NCI-H2107 (cell line): ENCODE measurements around the gene GDPD1.
"Not testable (repeated sequence)": the region's sequence is repeated elsewhere in the genome, so short reads cannot be mapped to it uniquely, and the experiment has no call there.

Experiments
- DNase-seq: peaks from one replicate; lab custom pipeline; 2025; lab: John Stamatoyannopoulos, UW

The GDPD1 gene

DNA sequence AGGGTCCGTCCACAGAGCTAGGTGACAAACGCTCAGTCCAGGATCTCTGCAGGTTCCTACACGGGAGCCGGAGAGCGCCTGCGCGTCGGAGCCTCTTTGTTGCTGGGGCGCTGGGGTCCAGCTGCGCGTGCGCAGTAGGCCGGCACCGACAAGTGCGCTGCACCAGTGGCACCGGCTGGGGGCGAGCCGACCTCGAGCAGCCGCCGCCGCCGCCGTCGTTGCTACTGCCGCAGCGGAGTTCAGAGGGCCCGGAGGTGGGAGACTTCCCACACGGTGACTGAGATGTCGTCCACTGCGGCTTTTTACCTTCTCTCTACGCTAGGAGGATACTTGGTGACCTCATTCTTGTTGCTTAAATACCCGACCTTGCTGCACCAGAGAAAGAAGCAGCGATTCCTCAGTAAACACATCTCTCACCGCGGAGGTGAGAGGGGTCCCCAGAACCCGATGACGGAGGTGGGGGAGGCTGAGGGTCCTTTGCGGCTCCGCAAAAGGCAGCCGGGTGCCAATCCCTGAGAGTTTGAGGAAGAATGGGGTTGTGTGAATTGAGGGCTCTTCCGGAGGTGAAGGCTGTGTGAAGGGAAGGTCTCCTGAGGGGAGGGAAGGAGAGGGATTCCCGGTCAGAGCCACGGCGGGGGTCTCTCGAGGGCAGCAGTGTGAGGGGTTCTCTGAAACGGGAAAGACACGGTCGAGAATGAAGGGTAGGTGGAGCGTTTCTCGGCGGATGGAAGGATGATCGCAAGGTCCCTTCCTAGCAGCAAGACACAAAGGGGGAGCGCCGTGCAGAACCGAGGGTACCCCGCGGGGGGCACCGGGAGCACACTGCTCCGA lies at the start of gene GDPD1:
Gene GDPD1, plus strand, starts transcription at position 184 of the 831 bp plus-strand sequence. Its CDS starts 99 bp downstream, at position 283.
- peak; percentile 92 for DNase-seq

DNA sequence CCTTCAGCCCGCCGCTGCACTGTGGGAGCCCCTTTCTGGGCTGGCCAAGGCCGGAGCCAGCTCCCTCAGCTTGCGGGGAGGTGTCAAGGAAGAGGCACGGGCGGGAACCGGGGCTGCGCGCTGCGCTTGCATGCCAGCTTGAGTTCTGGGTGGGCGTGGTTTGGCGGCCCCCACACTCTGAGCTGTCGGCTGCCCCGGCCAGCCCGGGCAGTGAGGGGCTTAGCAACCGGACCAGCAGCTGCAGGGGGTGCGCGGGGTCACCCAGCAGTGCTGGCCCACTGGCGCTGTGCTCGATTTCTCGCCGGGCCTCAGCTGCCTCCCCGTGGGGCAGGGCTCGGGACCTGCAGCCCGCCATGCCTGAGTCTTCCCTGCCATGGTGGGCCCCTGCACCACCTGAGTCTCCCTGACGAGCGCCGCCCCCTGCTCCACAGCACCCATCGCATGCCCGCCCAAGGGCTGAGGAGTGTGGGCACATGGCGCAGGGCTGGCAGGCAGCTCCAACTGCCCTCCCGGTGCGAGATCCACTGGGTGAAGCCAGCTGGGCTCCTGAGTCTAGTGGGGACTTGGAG lies 47.8 kb upstream of the GDPD1 start:
- no peak for DNase-seq

DNA sequence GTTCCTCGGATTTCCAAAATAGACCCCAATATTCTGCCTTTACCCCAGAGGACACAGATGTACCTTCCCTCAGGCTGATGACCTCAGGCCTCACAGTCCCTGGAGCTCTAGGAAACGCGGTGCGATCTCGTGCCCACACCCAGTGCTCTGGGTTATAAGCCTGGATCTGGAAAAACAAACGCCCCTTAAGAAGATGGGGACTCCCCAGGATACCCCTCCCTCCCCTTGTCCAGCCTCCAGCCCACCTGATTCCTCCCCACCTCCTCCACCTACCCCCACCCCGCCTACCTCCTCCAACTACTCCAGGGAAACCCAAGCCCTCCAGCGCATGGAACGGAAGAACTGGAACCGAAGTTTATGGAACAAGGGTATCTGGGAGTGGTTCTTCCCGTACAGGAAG lies 45.6 kb upstream of the GDPD1 start:
- no peak for DNase-seq

GRCh38 chr17:59175076-59175475 lies 45.2 kb upstream of the GDPD1 start:
- no peak for DNase-seq

DNA sequence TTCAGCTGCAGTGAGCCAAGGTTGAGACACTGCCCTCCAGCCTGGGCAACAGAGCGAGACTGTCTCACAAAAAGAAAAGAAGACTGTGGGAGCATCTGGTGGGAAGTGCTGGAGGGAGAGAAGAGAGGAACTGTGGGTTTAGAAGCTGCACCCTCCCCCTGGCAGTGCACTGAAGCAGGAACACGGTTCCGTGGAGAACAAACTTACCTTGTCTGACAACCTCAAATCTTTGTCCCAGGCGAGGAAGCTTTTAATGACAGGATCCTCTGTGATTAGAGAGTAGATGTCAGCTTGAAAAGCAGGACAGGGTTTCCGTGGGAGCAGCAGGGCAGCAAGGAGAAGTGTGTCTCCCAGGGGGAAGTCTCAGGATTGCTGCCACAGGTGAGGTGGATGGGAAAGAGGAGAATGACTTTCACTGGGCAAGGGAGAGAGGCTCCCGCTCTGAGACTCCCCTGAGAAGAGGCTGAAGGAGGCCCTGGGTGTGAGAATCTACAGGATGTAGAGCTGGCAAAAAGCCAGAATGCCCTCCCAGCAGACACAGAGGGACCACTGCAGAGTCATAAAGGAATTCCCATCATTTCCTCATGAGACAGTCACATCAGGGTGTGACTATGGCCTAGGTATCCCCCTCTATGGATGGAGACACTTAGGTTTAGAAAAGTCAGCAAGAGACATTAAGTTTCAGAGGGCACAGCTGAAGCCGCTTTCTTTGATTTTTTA lies 41.9 kb upstream of the GDPD1 start:
- no peak for DNase-seq

GRCh38 chr17:59179601-59180000 lies 40.7 kb upstream of the GDPD1 start:
- not testable (repeated sequence) for DNase-seq

DNA sequence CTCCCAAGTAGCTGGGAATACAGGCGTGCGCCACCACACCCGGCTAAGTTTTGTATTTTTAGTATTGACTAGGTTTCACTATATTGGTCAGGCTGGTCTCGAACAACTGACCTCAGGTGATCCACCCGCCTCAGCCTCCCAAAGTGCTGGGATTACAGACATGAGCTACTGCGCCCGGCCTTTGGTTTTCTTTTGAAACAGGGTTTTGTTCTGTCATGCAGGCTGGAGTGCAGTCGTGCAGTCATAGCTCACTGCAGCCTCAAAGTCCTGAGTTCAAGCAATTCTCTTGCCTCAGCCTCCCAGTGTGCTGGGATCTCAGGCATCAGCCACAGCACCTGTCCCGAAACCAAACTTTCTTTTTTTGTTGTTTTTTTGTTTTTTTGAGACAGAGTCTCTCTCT lies 39.7 kb upstream of the GDPD1 start:
- no peak for DNase-seq

DNA sequence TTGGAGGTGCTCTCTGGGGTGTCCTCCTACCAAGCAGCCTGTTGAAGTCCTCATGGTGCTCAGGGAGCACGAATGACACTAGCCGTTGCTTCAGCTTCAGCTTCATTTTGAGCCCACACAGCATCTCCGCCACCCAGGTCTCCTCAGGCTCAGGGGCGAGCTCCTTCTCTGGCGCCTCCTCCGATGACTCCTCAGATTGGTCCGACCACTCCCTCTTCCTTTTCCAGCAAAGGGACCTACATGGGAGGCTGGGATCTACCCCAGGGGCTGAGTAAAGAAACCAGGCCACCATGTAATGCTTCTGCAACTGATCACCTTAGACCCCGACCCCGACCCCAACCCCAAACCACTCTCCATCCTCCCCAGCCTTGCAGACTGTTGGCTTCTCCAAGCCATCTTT lies 38.8 kb upstream of the GDPD1 start:
- DNase-seq, result no peak

DNA sequence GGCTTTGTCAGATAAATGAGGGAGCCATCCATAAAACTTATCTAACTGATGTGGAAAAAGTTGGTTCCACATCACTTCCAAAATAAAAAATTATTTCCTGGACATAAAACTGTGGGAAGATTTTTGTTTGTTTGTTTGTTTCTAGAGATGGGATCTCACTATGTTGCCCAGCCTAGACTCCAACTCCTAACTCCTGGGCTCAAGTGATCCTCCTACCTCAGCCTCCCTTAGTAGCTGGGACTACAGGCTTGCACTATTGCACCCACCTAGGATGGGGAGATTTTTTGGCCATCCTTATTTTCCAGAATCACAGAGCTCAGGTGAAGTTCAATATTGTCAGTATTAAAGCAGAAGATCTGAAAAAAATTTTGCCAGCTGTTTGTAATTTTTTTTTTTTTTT lies 34.3 kb upstream of the GDPD1 start:
- no peak for DNase-seq

- DNase-seq, result no peak
Observed at GRCh38 chr17:59186850-59187249, 33.5 kb upstream of the GDPD1 start.

- no peak for DNase-seq
Observed at GRCh38 chr17:59190806-59191205, 29.5 kb upstream of the GDPD1 start.

DNA sequence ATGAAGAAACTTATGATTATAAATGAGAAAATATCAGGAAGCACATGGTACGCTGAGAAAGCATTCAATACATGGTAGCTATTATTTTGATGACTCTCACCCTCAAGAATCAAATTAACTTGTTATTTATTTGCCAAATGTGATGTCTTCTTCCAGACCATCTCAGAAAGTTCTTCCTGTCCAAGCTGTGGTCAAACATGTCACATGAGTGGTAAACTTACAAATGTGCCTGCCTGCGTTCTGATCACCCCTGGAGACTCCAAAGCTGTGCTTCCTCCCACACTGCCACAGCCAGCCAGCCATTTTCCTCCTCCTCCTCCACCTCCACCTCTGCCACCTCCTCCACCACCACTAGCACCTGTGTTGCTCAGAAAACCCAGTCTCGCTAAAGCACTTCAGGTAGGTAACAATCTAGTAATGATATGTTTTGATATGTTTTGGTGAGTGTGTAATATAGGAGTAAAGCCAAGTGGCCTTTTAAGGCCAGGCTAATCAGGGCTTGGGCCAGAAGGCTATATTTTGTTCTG lies 26.9 kb upstream of the GDPD1 start:
- no peak for DNase-seq

- DNase-seq, result no peak
Observed at GRCh38 chr17:59199398-59199797, 20.9 kb upstream of the GDPD1 start.

- no peak for DNase-seq
Observed at GRCh38 chr17:59202320-59202719, 18.0 kb upstream of the GDPD1 start.

- no peak for DNase-seq
Observed at GRCh38 chr17:59219370-59219769, 941 bp upstream of the GDPD1 start.

DNA sequence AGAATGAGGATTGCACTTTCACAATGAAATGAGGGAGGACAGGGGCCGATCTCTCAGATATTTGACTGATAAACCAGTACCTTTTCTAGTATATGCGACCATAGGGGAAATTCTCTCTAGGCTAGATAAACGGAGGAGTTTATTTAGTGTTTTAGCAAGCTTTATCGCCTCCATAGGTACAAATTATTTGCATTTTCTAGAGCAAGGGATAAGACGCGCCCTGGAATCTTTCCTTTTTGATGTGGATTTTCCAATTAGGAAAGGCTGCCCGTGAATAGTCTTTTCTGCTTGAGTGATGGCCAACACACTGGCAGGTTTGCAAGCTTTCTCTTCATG lies 351 bp upstream of the GDPD1 start:
- DNase-seq, result no peak

- no peak for DNase-seq
Observed at GRCh38 chr17:59221159-59221847, 992 bp downstream of the GDPD1 start.

DNA sequence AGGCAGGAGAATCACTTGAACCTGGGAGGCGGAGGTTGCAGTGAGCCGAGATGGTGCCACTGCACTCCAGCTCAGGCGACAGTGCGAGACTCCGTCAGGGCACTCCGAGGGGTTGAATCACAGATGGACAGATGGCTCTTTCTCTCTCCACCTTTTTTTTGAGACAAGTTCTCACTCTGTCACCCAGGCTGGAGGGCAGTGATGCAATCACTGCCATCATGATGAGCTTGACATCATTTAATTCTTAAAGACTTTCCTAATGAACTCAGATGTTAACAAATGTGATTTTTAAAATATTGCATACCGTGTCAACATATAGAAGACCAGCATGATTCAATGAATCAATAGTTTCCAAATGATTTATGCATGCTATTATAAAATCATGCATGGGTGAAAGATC lies 3.5 kb downstream of the GDPD1 start:
- DNase-seq, result no peak

DNA sequence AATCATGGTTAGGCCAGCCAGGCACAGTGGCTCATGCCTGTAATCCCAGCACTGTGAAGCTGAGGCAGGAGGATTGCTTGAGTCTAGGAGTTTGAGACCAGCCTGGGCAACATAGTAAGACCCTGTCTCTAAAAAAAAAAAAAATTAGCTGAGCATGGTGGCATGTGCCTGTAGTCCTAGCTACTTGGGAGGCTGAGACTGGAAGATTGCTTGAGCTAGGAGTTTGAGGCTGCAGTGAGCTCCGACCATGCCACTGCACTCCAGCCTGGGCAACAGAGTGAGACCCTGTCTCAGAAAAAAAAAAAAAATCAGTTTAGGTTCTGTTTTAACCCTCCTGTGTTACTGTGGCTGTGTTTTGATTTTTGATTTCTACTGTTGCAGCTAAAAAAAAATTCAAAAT lies 8.3 kb downstream of the GDPD1 start:
- not testable (repeated sequence) for DNase-seq

- no peak for DNase-seq
Observed at GRCh38 chr17:59230764-59231163, 10.5 kb downstream of the GDPD1 start.

DNA sequence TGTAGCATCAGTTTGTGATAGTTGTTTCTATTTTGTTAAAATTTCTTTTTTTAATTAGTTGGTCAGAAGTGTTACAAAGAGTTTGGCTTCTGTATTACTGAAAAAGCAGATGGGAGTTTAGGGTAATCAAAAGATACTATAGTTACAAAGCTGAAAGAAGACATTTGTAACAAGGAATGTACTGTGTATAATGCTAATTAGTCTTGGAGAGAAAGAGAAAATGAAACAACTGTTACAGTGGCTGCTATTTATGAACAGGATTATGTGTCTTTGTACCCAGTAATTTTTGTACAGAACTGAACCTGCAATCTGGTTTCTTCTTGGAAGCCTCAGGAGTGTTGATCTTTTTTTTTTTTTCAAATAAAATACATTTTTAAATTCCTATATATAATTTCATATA lies 14.3 kb downstream of the GDPD1 start:
- no peak for DNase-seq

GRCh38 chr17:59238906-59239305 lies 18.6 kb downstream of the GDPD1 start:
- DNase-seq, result no peak
